Prostate gland (tissue), 2 donors: ENCODE data around the gene NOL6.

Source experiments
- CTCF ChIP-seq, 4 experiments: fragments of 200-600 bp in 2 of 4; fragments of 450-650 bp in 2 of 4; sonication (generic) in 2 of 4; IDR thresholded peaks; 1 replicate in 3 of 4; 2 replicates in 1 of 4; pipeline ENCODE4 v1.5.1; 2016 to 2019; ENCODE audit warnings: antibody characterized with exemption in 4 of 4, mild to moderate bottlenecking in 2 of 4, moderate library complexity in 2 of 4
- POLR2A ChIP-seq: fragments of 450-650 bp; IDR thresholded peaks from one replicate; pipeline ENCODE4 v1.6.1; 2016; ENCODE audit warnings: antibody characterized with exemption, mild to moderate bottlenecking
- POLR2AphosphoS5 ChIP-seq: sonication (generic); formaldehyde crosslinking; IDR thresholded peaks from one replicate; pipeline ENCODE4 v1.6.1; 2017; ENCODE audit warnings: antibody characterized with exemption

GRCh38 chr9:33461492-33461891, 12.2 kb downstream of the NOL6 start:
- TF ChIP-seq POLR2A (no peak), POLR2AphosphoS5 (no peak), CTCF (IDR thresholded peaks at IDR 0.05) (no peak)
